Right lobe of liver (tissue), 6 donors: Measurements from ENCODE around the gene PPM1H. TPM values are rescaled to one million over a fixed set of nuclear protein-coding genes. Genes with fewer than 3 reads are reported as not detected.

Experiments
- ATAC-seq, 4 donors: fragments of 200-7000 bp; cut with Tn5 transposase; one replicate each; pipeline ENCODE4 v1.9.1; 2020; ENCODE audit warnings: mild to moderate bottlenecking in 4 of 4, moderate library complexity in 4 of 4
- DNase-seq, 3 donors: peaks; one replicate each; pipeline ENCODE4 v3.0.0-alpha.2; 2020
- H3K27ac ChIP-seq, 3 donors: fragments of 200-600 bp; one replicate each; pipeline ENCODE4 v1.8.0; 2022
- H3K27me3 ChIP-seq, 2 donors: fragments of 200-600 bp; one replicate each; pipeline ENCODE4 v1.8.0; 2022
- H3K36me3 ChIP-seq, 4 donors: fragments of 200-600 bp; sonication (generic) in 1 of 4; one replicate each; pipeline versions ENCODE4 v1.5.1 to v1.8.0; 2017 to 2022; ENCODE audit warnings: control low read depth in 1 of 4
- H3K4me1 ChIP-seq, 4 donors: fragments of 200-600 bp; sonication (generic) in 1 of 4; one replicate each; pipeline versions ENCODE4 v1.5.1 to v1.8.0; 2017 to 2022; ENCODE audit warnings: control low read depth in 1 of 4
- H3K4me3 ChIP-seq, 3 donors: fragments of 200-600 bp; one replicate each; pipeline ENCODE4 v1.8.0; 2022
- H3K9me3 ChIP-seq, 4 donors: fragments of 200-600 bp; sonication (generic) in 1 of 4; one replicate each; pipeline versions ENCODE4 v1.5.1 to v1.8.0; 2017 to 2022; ENCODE audit warnings: control low read depth in 1 of 4
- CTCF ChIP-seq, 4 donors: fragments of 200-600 bp in 3 of 4; fragments of 450-650 bp in 1 of 4; IDR thresholded peaks; one replicate each; pipeline versions ENCODE4 v1.5.1 to v1.8.0; 2016 to 2022; ENCODE audit warnings: antibody characterized with exemption in 4 of 4, mild to moderate bottlenecking in 2 of 4
- POLR2A ChIP-seq: fragments of 450-650 bp; IDR thresholded peaks from one replicate; pipeline ENCODE4 v1.6.1; 2017; ENCODE audit warnings: antibody characterized with exemption, mild to moderate bottlenecking
- WGBS: methylation state at CpG from one replicate; pipeline ENCODE4 v1.1.6; 2018; ENCODE audit warnings: low coverage, low lambda C conversion rate; ENCODE audit not compliant: insufficient coverage; ENCODE audit errors: missing lambda C conversion rate; 5-methylcytosine and 5-hydroxymethylcytosine counted together
- intact Hi-C, 2 donors: fragments of 100-400 bp; cut with DNase I; formaldehyde crosslinking; loops; one replicate each; pipeline versions ENCODE4 v1.11.2 to v1.14.1; 2022
- total RNA-seq, 6 experiments: library from RNA; depleted of rRNA in 2 of 6; stranded (reverse); fragments of >200 nt in 2 of 6; fragmentation: NEBNext Ultra II Directional in 3 of 6; extraction: Animal tissue kit (Norgen Biotek cat#: 25700) in 3 of 6; gene quantifications; one replicate each; pipeline versions ENCODE4 v1.1.0 to v1.2.4, GENCODE V29; 2016 to 2023
- donor health status: DM: no; HTN: yes; CAD: no.
- donor health status: DM: no; HTN: no; CAD: no.
- donor health status: DM: no; HTN: no; CAD: no.
- donor health status: DM: no; HTN: yes; CAD: no.
- donor health status: DM: no; HTN: yes; CAD: no.

PPM1H gene
- total RNA-seq, 6 experiments from 2014 or later = 3.8 to 9.2 (median 6.5) TPM

DNA sequence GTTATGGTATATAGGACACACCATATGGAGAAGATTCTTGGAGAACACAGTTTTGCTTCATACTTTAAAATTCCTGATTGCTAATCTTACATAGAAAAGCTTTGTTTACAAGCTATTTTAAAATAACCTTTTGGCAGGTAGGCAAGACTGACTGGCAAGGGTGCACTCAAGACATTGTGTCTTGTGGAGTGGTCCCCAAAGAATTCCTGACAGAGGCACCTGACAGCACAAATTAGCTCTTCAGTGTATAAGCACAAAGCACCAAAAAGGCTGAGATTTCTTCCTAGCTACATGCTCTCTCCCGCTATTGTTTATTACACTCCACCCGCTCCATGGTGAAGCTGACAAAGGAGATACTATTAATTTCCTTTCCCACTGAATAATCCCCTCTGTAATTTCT is 329.0 kb downstream of the PPM1H start:
- Histone ChIP-seq H3K27me3 (no peaks in the 10 kb centered on the region), H3K9me3 (no peaks in the 10 kb centered on the region), H3K27ac (no peak overlapping the region), H3K4me1 (peaks cover 0 to 6% (median 3%) of the 10 kb centered on the region in 4 donors), H3K4me3 (no peak overlapping the region), H3K36me3 (no peaks in the 10 kb centered on the region)
- DNase-seq (no peak), ATAC-seq (no peak)
- TF ChIP-seq POLR2A (no peak), CTCF (IDR thresholded peaks at IDR 0.05) (no peak)
- intact Hi-C loops = no loop called here
- 96% methylated on average over 2 of the region's 2 CpGs for WGBS

- H3K27me3 ChIP-seq = no peaks in the 10 kb centered on the region
- H3K4me1 ChIP-seq = peaks cover 0 to 6% (median 3%) of the 10 kb centered on the region in 4 donors
- no peak for DNase-seq
- H3K4me3 ChIP-seq = peak overlapping the region in 1 of 3 donors; percentile 66
- ATAC-seq = no peak
- no peak overlapping the region for H3K27ac ChIP-seq
- no peaks in the 10 kb centered on the region for H3K36me3 ChIP-seq
- intact Hi-C loops = no loop called here
- 70% methylated on average over 4 of the region's 4 CpGs for WGBS
- no peaks in the 10 kb centered on the region for H3K9me3 ChIP-seq
- no peak for TF ChIP-seq POLR2A
- no peak for TF ChIP-seq CTCF (IDR thresholded peaks at IDR 0.05)
These were observed 330.1 kb downstream of the PPM1H start for GRCh38 chr12:62604871-62605270.

GRCh38 chr12:62604373-62604772 is 330.6 kb downstream of the PPM1H start:
- WGBS = 62% methylated on average over 1 of the region's 1 CpG

DNA sequence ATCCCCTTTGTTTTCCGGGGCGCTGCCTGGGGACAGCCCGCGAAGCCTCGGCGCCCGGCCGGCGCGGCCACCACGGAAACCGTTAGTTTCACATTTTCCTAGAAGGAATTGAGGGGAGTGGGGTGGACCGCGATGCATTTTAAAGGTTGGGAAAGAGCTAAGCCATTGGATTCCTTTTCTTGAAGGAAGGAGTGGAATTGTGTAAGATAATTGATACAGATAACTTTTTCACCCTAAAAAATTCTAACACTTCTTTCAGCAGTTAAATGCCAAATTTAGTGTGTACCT is 331.2 kb downstream of the PPM1H start:
- H3K4me1 ChIP-seq = peaks cover 0 to 6% (median 3%) of the 10 kb centered on the region in 4 donors
- peak overlapping the region; percentile 97 to 100 (median 99) for H3K27ac ChIP-seq
- ATAC-seq (no peak), DNase-seq (no peak)
- H3K9me3 ChIP-seq = no peaks in the 10 kb centered on the region
- 0% methylated on average over 14 of the region's 14 CpGs for WGBS
- no peak for TF ChIP-seq POLR2A
- peak overlapping the region; percentile 66 to 82 (median 76) for H3K4me3 ChIP-seq
- no peaks in the 10 kb centered on the region for H3K27me3 ChIP-seq
- intact Hi-C loops = no loop called here
- no peaks in the 10 kb centered on the region for H3K36me3 ChIP-seq

More at GRCh38 chr12:62604373-62604772, 330.6 kb downstream of the PPM1H start:
- Histone ChIP-seq H3K4me1 (peaks cover 0 to 6% (median 3%) of the 10 kb centered on the region in 4 donors), H3K9me3 (no peaks in the 10 kb centered on the region), H3K4me3 (peak overlapping the region; percentile 66 to 82 (median 76)), H3K27ac (no peak overlapping the region), H3K27me3 (no peaks in the 10 kb centered on the region), H3K36me3 (no peaks in the 10 kb centered on the region)
- intact Hi-C loops = no loop called here
- no peak for DNase-seq
- TF ChIP-seq CTCF (IDR thresholded peaks at IDR 0.05) (no peak), POLR2A (no peak)
- ATAC-seq = no peak

DNA sequence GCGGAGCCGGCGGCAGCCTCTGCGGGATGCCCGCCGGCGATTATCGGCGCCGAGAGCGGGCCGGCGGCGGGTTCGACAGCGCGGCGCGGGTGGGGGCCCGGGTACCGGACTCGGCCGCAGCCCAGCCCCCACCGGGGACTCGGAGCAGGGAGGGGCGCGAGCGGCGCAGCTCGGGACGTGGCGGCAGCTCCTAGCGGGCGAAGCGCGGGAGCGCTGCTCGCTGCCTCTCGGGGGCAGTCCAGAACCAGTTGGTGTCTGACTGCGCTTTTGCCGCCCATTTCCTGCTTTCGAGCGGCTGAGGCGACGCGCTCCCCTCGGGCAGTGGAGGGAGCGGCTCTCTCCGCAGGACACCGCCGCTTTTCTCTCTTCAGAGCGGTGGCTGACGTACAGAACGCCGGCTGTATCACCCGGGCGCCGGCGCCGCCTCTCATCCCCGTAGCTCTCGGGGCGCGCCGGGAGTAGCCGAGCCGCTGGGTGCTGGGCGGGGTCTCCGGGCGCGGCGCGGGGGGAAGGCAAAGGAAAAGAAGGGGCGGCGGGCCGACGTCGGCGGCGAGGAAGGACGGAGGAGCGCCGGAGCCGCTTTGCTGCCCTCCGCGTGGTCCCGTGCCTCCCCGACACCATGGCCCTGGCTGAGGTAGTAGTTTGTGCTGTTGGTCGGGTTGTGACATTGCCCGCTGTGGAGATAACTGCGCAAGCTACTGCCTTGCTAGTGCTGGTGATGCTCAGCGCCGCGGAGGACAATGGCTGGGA is 331.7 kb downstream of the PPM1H start:
- Histone ChIP-seq H3K4me1 (peaks cover 0 to 6% (median 3%) of the 10 kb centered on the region in 4 donors), H3K36me3 (no peaks in the 10 kb centered on the region), H3K27me3 (no peaks in the 10 kb centered on the region), H3K4me3 (peak overlapping the region; percentile 66 to 82 (median 76)), H3K27ac (peak overlapping the region; percentile 97 to 100 (median 99)), H3K9me3 (no peaks in the 10 kb centered on the region)
- DNase-seq = peak; percentile 92 to 94 (median 93)
- ATAC-seq = peak; percentile 84 to 95 (median 90)
- TF ChIP-seq CTCF (IDR thresholded peaks at IDR 0.05) (peak; percentile 41 to 64 (median 55)), POLR2A (peak; percentile 82)
- 2% methylated on average over 9 of the region's 94 CpGs for WGBS
- intact Hi-C loops = no loop called here
